Esophagus muscularis mucosa (tissue), 4 donors: Measurements from ENCODE around the gene LTF. TPM values are rescaled to one million over a fixed set of nuclear protein-coding genes. Genes with fewer than 3 reads are reported as not detected.
"Not testable (repeated sequence)": the region's sequence is repeated elsewhere in the genome, so short reads cannot be mapped to it uniquely, and the experiment has no call there.

Source experiments
- DNase-seq: peaks from one replicate; pipeline ENCODE4 v3.0.0-alpha.2; 2017; ENCODE audit errors: extremely low spot score
- H3K27ac ChIP-seq, 4 donors: fragments of 200-600 bp; sonication (generic); replicated peaks in 1 of 4; 1 replicate in 3 of 4; 2 replicates in 1 of 4; pipeline ENCODE4 v1.5.1; 2016 to 2019; ENCODE audit warnings: mild to moderate bottlenecking in 1 of 4
- H3K27me3 ChIP-seq, 4 donors: fragments of 200-600 bp; sonication (generic); one replicate each; pipeline versions ENCODE4 v1.5.1 to v1.6.0; 2016 to 2019
- H3K36me3 ChIP-seq, 4 donors: fragments of 200-600 bp; sonication (generic); one replicate each; pipeline ENCODE4 v1.5.1; 2016 to 2019
- H3K4me1 ChIP-seq, 4 donors: fragments of 200-600 bp; sonication (generic); one replicate each; pipeline ENCODE4 v1.5.1; 2016 to 2019
- H3K4me3 ChIP-seq, 4 donors: fragments of 200-600 bp; sonication (generic); 1 replicate in 2 of 4; 2 replicates in 2 of 4; pipeline ENCODE4 v1.5.1; 2016 to 2019; ENCODE audit warnings: mild to moderate bottlenecking in 4 of 4, moderate library complexity in 1 of 4
- H3K9me3 ChIP-seq, 4 donors: fragments of 200-600 bp; sonication (generic); 1 replicate in 3 of 4; 2 replicates in 1 of 4; pipeline ENCODE4 v1.5.1; 2016 to 2019
- EP300 ChIP-seq: sonication (generic); formaldehyde crosslinking; IDR thresholded peaks from one replicate; pipeline ENCODE4 v1.6.1; 2017; ENCODE audit warnings: antibody characterized with exemption
- POLR2A ChIP-seq: fragments of 450-650 bp; IDR thresholded peaks from one replicate; pipeline ENCODE4 v1.6.1; 2017; ENCODE audit warnings: antibody characterized with exemption, moderate library complexity, mild to moderate bottlenecking, low read depth
- POLR2AphosphoS5 ChIP-seq, 2 donors: sonication (generic); formaldehyde crosslinking; IDR thresholded peaks; one replicate each; pipeline ENCODE4 v1.6.1; 2017; ENCODE audit warnings: antibody characterized with exemption in 2 of 2
- WGBS: methylation state at CpG from one replicate; pipeline ENCODE4 v1.1.5; 2018; 5-methylcytosine and 5-hydroxymethylcytosine counted together
- intact Hi-C: fragments of 100-400 bp; cut with DNase I; formaldehyde crosslinking; loops from one replicate; pipeline ENCODE4 v1.15.1; 2023
- total RNA-seq, 4 donors: library from RNA; depleted of rRNA; stranded (reverse); fragments of >200 nt; gene quantifications; one replicate each; pipeline versions ENCODE4 v1.1.0 to v1.2.1, GENCODE V29; 2016
- TF ChIP-seq, protein P1 (sequence below), 3 experiments: fragments of 200-600 bp in 2 of 3; fragments of 450-650 bp in 1 of 3; sonication (generic) in 2 of 3; IDR thresholded peaks; one replicate each; pipeline ENCODE4 v1.5.1; 2017 to 2019; ENCODE audit warnings: antibody characterized with exemption in 3 of 3, mild to moderate bottlenecking in 2 of 3, moderate library complexity in 1 of 3

LTF gene
- total RNA-seq, 4 donors from 2014 or later = 0.45 to 1.7 (median 0.87) TPM

DNA sequence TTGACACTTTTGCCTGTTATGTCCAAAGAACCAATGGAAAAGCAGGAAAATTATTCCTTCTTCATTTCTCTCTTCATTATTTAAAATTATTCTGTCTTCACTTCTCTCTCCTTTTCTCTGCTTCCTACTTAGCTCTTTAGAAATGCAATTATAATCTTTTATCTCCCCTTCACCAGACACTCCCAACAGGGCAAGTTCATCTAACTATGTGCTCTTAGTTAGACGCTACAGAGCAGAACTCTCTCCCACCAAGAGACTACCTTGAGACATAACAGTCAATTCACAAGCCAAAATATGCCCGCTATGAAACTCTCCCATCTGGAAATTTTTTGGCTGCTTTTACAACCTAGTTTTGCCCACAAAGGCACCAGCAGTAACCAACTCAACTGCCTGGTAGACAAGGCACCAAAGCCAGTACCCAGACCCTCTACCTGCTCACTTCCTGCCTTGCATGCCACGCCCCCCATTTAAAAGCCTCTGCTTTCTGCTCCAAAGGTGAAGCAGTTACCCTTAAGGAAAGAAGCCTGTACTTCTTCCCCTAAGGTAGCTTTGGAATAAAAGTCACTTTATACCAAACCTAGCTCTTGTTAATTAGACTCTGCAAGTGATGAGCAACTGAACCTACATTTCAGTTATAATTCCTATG is 29.5 kb downstream of the LTF start:
- Histone ChIP-seq H3K4me1 (no peaks in the 10 kb centered on the region), H3K27me3 (no peaks in the 10 kb centered on the region), H3K36me3 (peaks cover 0 to 52% (median 0%) of the 10 kb centered on the region in 4 donors), H3K9me3 (peaks cover 0 to 10% (median 0%) of the 10 kb centered on the region in 4 donors), H3K4me3 (no peak overlapping the region), H3K27ac (no peak overlapping the region)
- DNase-seq = no peak
- WGBS = 84% methylated on average over 3 of the region's 3 CpGs
- intact Hi-C loops = no loop called here
- TF ChIP-seq POLR2A (no peak), EP300 (no peak), POLR2AphosphoS5 (IDR thresholded peaks at IDR 0.05) (no peak)
- TF ChIP-seq, protein P1, sequence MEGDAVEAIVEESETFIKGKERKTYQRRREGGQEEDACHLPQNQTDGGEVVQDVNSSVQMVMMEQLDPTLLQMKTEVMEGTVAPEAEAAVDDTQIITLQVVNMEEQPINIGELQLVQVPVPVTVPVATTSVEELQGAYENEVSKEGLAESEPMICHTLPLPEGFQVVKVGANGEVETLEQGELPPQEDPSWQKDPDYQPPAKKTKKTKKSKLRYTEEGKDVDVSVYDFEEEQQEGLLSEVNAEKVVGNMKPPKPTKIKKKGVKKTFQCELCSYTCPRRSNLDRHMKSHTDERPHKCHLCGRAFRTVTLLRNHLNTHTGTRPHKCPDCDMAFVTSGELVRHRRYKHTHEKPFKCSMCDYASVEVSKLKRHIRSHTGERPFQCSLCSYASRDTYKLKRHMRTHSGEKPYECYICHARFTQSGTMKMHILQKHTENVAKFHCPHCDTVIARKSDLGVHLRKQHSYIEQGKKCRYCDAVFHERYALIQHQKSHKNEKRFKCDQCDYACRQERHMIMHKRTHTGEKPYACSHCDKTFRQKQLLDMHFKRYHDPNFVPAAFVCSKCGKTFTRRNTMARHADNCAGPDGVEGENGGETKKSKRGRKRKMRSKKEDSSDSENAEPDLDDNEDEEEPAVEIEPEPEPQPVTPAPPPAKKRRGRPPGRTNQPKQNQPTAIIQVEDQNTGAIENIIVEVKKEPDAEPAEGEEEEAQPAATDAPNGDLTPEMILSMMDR (IDR thresholded peaks at IDR 0.05) = no peak

DNA sequence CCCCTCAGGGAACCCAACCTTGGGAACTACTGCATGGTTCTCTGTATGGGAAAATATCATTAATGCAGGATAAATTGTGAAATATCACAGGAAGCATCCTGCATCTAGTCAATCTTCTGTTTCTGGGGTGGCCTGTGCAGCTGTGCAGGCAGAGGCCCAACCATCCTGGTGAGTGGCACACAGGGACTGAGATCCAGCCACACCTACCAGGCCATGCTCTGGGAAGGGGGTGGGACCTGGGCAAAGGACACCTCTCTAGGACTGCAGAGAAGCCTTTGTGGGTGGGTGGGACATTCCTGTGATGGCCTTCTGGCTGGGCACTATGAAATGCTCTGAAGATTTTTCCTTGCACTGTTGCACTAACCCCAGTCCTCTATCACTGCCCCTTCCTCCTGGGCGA is 30.9 kb downstream of the LTF start:
- Histone ChIP-seq H3K27me3 (no peaks in the 10 kb centered on the region), H3K27ac (no peak overlapping the region), H3K4me3 (no peak overlapping the region), H3K36me3 (peaks cover 0 to 42% (median 0%) of the 10 kb centered on the region in 4 donors), H3K4me1 (no peaks in the 10 kb centered on the region), H3K9me3 (peaks cover 0 to 10% (median 0%) of the 10 kb centered on the region in 4 donors)
- TF ChIP-seq POLR2A (no peak), EP300 (no peak)
- intact Hi-C loops = no loop called here
- DNase-seq = no peak
- WGBS = 94% methylated on average over 1 of the region's 1 CpG

DNA sequence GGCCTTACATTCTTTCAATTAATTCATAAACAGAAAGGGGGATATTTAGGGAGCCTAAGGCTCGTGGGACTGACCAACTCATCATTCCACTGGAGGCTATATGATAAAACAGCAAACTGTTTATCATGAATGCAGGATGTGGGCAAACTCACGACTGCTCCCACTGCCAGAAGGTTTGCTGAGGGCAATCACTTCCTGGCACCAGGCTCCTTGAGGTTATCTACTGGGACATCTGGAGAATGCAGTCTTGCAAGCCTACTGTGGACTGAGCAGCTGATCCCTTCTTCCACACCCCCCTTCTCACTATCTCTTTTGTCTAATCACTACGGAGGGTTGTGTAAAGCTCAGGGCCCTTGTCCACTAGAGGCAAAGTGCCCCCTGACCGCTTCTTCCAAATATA is 31.6 kb downstream of the LTF start:
- WGBS = 73% methylated on average over 3 of the region's 4 CpGs
- H3K4me3 ChIP-seq, H3K27me3 ChIP-seq, H3K27ac ChIP-seq, intact Hi-C loops, DNase-seq, H3K4me1 ChIP-seq: not testable (repeated sequence)
- Histone ChIP-seq H3K9me3 (peaks cover 0 to 10% (median 0%) of the 10 kb centered on the region in 4 donors), H3K36me3 (peaks cover 0 to 34% (median 0%) of the 10 kb centered on the region in 4 donors)

GRCh38 chr3:46431905-46432304 is 32.8 kb downstream of the LTF start:
- Histone ChIP-seq H3K36me3 (peaks cover 0 to 31% (median 0%) of the 10 kb centered on the region in 4 donors), H3K9me3 (peaks cover 0 to 10% (median 0%) of the 10 kb centered on the region in 4 donors)
- H3K4me1 ChIP-seq, H3K4me3 ChIP-seq, DNase-seq, intact Hi-C loops, H3K27me3 ChIP-seq, H3K27ac ChIP-seq: not testable (repeated sequence)
- 93% methylated on average over 5 of the region's 5 CpGs for WGBS

GRCh38 chr3:46430879-46431278 is 33.8 kb downstream of the LTF start:
- intact Hi-C loops, H3K27ac ChIP-seq, H3K4me1 ChIP-seq, H3K27me3 ChIP-seq, DNase-seq, H3K4me3 ChIP-seq: not testable (repeated sequence)
- Histone ChIP-seq H3K36me3 (peaks cover 0 to 23% (median 0%) of the 10 kb centered on the region in 4 donors), H3K9me3 (peaks cover 0 to 10% (median 0%) of the 10 kb centered on the region in 4 donors)
- WGBS = 94% methylated on average over 1 of the region's 1 CpG

DNA sequence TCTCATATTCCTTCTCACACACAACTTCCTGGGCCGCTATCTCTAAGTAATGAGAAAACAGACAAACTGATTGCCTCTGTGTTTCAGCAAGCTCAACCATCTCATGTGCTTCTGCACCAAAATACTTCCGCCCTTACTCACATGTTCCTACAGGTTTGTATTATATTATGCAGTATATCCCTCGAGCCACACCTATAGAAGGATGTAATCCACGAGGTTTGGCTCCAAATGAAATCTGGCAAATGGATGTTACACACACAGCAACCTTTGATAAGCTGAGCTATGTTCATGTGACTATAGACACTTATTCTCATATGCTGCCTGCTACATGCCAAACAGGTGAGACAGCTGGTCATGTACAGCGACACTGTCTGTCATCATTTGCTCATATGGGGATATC is 35.0 kb downstream of the LTF start:
- WGBS = 91% methylated on average over 5 of the region's 5 CpGs
- Histone ChIP-seq H3K27me3 (no peaks in the 10 kb centered on the region), H3K9me3 (peaks cover 0 to 10% (median 0%) of the 10 kb centered on the region in 4 donors), H3K4me3 (no peak overlapping the region), H3K4me1 (no peaks in the 10 kb centered on the region), H3K27ac (no peak overlapping the region), H3K36me3 (peaks cover 0 to 16% (median 0%) of the 10 kb centered on the region in 4 donors)
- intact Hi-C loops = no loop called here
- TF ChIP-seq EP300 (no peak), POLR2A (no peak), POLR2AphosphoS5 (IDR thresholded peaks at IDR 0.05) (no peak)
- TF ChIP-seq, protein P1 (IDR thresholded peaks at IDR 0.05) = no peak
- DNase-seq = no peak

- Histone ChIP-seq H3K9me3 (peaks cover 0 to 10% (median 0%) of the 10 kb centered on the region in 4 donors), H3K27ac (no peak overlapping the region), H3K4me3 (no peak overlapping the region), H3K27me3 (no peaks in the 10 kb centered on the region), H3K4me1 (no peaks in the 10 kb centered on the region), H3K36me3 (peaks cover 0 to 16% (median 0%) of the 10 kb centered on the region in 4 donors)
- intact Hi-C loops = no loop called here
- 86% methylated on average over 5 of the region's 5 CpGs for WGBS
- TF ChIP-seq POLR2A (no peak), EP300 (no peak), POLR2AphosphoS5 (IDR thresholded peaks at IDR 0.05) (no peak)
- TF ChIP-seq, protein P1 (IDR thresholded peaks at IDR 0.05) = no peak
- no peak for DNase-seq
Measured at GRCh38 chr3:46429250-46429649, 35.5 kb downstream of the LTF start.
